Raji (cell line): ENCODE data around the gene CHCHD1.

Experiments used
- POLR2A ChIP-seq: IDR thresholded peaks from 2 replicates; pipeline ENCODE4 v1.6.1; 2011; ENCODE audit warnings: low read depth, low read length, control low read depth; ENCODE audit not compliant: insufficient read depth

Gene CHCHD1

DNA sequence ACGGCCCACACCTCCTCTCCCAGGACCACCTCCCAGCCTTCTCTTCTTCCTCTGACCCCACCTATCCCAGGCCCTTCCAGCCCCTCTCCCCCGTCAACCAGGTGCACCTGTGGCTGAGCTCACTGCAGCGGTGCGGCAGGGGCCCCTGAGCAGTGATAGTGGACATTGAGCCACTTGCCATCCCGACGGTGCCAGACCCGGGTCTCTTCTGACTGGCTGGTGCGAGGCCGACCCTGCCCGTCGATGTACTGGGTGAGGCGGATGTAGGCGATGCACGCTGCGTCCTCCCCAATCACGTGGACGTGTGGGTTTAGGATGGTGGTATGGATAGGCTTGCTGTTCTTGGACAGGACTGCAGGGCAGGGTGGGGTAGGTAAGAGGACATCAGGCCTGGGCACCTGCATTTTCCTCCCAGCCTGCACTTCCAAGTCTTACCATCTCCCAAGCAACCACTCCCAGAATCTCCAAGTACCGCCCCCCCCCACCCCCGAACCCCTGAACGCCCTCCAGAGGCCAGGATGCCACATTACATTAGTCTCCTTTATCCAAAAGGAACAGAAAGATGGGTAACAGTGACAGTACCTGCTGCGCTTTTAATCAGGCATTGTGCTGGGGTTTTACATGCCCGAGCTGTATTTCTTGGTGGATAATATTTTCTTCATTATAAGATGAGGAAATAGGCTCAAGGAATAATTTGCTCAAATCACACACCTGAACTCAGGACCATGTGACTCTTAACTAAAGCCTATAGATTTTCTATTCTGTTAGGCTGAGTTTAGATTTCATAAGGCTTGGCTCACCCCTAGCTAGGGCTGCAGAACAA, 33.3 kb downstream of the CHCHD1 start:
- TF ChIP-seq POLR2A: no peak

DNA sequence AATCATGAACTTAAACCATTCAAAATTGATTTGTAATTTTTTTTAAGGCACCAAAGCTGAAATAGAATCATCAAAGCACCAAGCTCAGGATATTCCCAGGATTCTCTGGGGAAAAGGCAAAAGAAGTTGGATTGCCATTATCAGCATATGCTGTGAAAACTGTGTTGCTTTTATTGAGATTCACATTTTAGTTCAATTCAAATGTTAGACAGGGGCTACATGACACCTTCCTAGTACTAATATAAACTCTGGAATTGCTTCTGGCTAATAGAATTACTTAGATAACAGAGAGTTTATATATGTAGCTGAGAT, 33.8 kb downstream of the CHCHD1 start:
- TF ChIP-seq POLR2A: no peak

DNA sequence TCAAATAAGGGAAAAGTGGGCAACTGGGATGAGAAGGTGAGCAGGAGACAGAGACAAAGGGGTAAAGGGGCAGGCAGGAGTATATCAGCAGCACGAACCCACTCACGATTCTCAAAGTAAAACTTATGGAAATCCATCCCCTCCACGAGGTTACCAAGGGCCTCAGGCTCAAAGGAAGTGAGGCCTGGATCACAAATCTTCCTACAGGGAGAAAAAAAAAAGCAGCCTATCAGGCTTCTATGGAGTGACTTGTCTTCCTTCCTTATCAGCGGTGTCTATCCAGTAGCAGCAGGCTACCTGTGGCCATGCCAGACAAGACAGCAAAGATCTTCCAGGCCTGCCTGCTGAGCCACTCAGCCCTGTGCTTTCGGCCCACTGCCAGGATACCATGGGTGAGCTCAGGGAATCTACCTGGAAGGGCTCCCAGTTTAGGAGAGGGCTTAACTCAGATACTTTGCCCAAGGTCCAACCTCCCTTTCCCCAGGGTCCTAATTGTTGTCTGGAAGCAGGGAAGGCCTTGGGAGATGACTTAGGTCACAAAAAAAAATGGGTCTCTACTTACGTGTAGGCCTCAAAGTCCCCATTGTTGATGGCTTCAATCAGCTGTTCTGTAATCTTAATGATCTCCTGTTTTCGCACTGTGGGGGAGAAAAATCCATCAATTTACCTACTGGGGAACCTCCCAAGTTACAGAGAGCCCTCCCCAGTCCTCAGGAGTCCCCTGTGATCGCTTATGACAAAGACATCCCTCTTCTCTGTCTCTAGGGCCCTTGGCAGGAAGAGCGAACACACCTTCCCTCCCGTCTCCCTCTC, 35.3 kb downstream of the CHCHD1 start:
- TF ChIP-seq POLR2A: no peak

GRCh38 chr10:73817826-73818225, 36.0 kb downstream of the CHCHD1 start:
- no peak for TF ChIP-seq POLR2A

DNA sequence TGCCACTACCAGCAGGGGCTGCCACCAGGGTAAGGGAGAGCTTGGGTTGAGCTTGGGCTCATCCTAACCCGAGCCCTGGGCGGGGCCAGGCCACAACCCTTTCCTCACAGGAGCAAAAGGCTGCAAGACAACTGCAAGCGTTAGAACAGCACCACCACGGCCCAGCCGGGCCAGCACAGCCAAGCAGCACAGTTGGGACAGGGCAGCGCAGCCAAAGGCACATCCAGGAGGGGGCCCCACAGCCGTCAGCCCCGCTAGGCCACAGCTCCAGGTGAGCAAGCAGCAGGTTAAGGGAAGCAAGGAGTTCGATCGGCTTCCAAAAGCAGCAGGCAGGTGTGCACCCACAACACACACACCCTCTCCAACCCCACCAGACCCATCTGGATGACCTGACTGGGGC, 36.6 kb downstream of the CHCHD1 start:
- no peak for TF ChIP-seq POLR2A

GRCh38 chr10:73819081-73819480, 37.2 kb downstream of the CHCHD1 start:
- no peak for TF ChIP-seq POLR2A

GRCh38 chr10:73819513-73820093, 37.8 kb downstream of the CHCHD1 start:
- TF ChIP-seq POLR2A: no peak

DNA sequence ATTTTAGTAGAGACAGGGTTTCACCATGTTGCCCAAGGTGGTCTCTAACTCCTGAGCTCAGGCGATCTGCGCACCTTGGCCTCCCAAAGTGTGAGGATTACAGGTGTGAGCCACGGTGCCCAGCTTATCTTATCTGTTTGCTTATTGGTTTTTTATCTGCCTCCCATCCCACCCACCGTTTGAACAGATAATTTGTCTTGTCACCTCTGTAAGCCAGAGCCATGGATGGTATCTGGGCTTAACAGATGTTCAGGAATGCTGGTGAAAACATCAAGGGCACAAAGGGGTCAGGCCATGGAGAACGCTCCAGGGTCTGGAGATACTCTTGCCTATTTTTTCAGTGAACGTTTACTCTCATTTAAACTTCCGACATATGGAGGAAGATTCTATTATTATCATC, 41.5 kb downstream of the CHCHD1 start:
- TF ChIP-seq POLR2A: no peak

DNA sequence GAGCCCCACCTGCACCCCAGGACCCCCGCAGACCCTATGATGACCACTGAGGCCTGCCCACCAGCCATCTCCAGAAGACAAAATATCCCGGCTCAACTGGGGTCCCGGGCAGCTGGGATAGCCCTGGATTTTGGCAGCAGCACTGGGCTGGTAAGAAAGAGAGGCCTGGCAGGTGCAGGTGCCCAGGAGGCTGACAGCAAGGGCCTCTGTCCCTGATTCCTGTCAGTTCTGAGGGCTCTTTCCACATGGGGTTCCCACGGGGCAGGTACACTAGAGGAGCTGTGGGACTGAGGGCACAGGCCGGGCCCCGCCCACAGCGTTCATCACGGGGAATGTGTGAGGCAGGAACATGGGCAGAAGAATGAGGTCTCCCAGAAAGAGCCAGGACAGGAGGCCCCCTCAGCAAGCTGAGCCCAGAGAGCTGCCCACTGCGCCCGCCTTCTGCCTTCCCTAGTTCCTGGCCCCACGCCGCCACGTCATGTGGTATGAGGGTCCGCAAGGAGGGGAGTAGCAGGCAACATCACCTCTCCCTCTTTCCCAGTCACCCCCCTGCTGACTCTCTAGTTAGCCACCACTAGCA, 42.4 kb downstream of the CHCHD1 start:
- no peak for TF ChIP-seq POLR2A

DNA sequence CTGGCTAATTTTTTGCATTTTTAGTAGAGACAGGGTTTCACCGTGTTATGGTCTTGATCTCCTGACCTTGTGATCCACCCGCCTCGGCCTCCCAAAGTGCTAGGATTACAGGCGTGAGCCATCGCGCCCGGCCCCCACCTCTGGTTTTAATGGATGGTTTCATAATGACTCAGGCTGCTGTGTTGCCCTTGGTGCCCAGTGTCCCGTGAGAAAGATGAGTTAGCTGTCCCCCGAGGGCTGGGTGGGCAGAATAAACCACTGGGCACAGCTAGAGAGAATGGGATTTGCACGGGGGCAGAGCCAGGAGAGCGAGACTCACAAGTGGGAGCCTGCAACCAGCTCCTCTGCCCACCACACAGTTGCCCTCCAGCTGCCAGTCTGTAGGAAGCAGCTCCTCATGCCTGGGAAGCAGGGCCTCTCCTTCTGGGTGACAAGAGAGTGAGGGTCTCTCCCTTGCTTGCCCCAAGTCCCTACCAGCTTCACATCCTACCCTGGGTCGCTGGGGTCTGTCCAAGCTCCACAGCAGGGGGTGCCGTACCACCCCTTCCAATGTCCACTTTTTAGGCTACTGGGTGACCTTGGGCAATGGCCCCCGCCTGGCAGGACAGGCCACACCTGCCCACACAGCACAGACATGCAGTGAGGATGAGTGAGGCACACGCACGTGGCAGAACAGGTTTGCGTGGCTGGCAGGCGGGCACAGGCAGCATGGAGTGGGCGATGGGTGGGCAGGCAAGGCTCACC, 45.7 kb downstream of the CHCHD1 start:
- no peak for TF ChIP-seq POLR2A

- TF ChIP-seq POLR2A: no peak
Observed at GRCh38 chr10:73828161-73828560, 46.3 kb downstream of the CHCHD1 start.
